Thoracic aorta (tissue), 2 donors: ENCODE results near the gene HIC1. TPM values are rescaled to one million over a fixed set of nuclear protein-coding genes. Genes with fewer than 3 reads are reported as not detected.

Experiments
- ATAC-seq: fragments of 150-250 bp; one replicate; pipeline ENCODE4 v1.8.0; 2017; ENCODE audit warnings: low read depth; ENCODE audit not compliant: insufficient number of reproducible peaks, low FRiP score
- DNase-seq: peaks from one replicate; pipeline ENCODE4 v3.0.0-alpha.2; 2020; ENCODE audit warnings: low spot score
- H3K27ac ChIP-seq, 2 donors: fragments of 200-600 bp; sonication (generic); 1 replicate in 1 of 2; 2 replicates in 1 of 2; pipeline ENCODE4 v1.5.1; 2016; ENCODE audit warnings: mild to moderate bottlenecking in 2 of 2, moderate library complexity in 2 of 2
- H3K27me3 ChIP-seq: fragments of 200-600 bp; sonication (generic); replicated peaks from 2 replicates; pipeline ENCODE4 v1.6.0; 2016; ENCODE audit warnings: mild to moderate bottlenecking; ENCODE audit not compliant: insufficient read depth
- H3K36me3 ChIP-seq: fragments of 200-600 bp; sonication (generic); one replicate; pipeline ENCODE4 v1.5.1; 2016
- H3K4me1 ChIP-seq, 2 donors: fragments of 200-600 bp; sonication (generic); 1 replicate in 1 of 2; 2 replicates in 1 of 2; pipeline versions ENCODE4 v1.5.1 to v1.6.0; 2016; ENCODE audit warnings: low read depth in 2 of 2, mild to moderate bottlenecking in 1 of 2; ENCODE audit not compliant: control insufficient read depth in 1 of 2
- H3K4me3 ChIP-seq: fragments of 200-600 bp; sonication (generic); 2 replicates; pipeline ENCODE4 v1.5.1; 2016; ENCODE audit warnings: mild to moderate bottlenecking
- H3K9me3 ChIP-seq: fragments of 200-600 bp; sonication (generic); 2 replicates; pipeline ENCODE4 v1.5.1; 2016
- total RNA-seq, 2 donors: library from RNA; depleted of rRNA; stranded (reverse); fragments of >200 nt; gene quantifications; one replicate each; pipeline versions ENCODE4 v1.1.0 to v1.2.3, GENCODE V29; 2016
- TF ChIP-seq, protein P1 (sequence below): fragments of 200-600 bp; sonication (generic); IDR thresholded peaks from one replicate; pipeline ENCODE4 v1.5.1; 2019; ENCODE audit warnings: antibody characterized with exemption

Gene HIC1
- total RNA-seq, 2 donors from 2014 or later, result 38.3 to 53.9 TPM

DNA sequence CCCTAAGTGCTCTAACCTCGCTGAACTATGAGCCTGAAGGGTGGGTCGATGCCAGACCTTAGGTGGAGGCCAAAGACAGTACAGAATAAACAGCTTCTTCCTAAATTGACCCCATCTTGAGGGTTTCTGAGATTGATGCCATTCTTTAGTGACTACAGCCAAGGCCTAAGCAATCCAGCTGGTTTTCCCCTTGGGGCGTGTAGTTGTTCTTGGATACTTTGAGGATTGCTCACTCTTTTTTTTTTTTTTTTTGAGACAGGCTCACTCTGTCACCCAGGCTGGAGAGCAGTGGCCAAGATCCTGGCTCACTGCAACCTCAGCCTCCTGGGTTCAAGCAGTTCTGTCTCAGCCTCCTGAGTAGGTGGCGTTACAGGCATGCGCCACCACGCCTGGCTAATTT lies 11.1 kb upstream of the HIC1 start:
- Histone ChIP-seq H3K9me3 (no peaks in the 10 kb centered on the region), H3K36me3 (no peaks in the 10 kb centered on the region), H3K27me3 (no peaks in the 10 kb centered on the region), H3K4me3 (no peak overlapping the region), H3K4me1 (peaks cover 12 to 32% of the 10 kb centered on the region in 2 donors), H3K27ac (no peak overlapping the region)
- ATAC-seq (peak; percentile 9), DNase-seq (no peak)
- TF ChIP-seq, protein P1, sequence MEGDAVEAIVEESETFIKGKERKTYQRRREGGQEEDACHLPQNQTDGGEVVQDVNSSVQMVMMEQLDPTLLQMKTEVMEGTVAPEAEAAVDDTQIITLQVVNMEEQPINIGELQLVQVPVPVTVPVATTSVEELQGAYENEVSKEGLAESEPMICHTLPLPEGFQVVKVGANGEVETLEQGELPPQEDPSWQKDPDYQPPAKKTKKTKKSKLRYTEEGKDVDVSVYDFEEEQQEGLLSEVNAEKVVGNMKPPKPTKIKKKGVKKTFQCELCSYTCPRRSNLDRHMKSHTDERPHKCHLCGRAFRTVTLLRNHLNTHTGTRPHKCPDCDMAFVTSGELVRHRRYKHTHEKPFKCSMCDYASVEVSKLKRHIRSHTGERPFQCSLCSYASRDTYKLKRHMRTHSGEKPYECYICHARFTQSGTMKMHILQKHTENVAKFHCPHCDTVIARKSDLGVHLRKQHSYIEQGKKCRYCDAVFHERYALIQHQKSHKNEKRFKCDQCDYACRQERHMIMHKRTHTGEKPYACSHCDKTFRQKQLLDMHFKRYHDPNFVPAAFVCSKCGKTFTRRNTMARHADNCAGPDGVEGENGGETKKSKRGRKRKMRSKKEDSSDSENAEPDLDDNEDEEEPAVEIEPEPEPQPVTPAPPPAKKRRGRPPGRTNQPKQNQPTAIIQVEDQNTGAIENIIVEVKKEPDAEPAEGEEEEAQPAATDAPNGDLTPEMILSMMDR, result no peak

DNA sequence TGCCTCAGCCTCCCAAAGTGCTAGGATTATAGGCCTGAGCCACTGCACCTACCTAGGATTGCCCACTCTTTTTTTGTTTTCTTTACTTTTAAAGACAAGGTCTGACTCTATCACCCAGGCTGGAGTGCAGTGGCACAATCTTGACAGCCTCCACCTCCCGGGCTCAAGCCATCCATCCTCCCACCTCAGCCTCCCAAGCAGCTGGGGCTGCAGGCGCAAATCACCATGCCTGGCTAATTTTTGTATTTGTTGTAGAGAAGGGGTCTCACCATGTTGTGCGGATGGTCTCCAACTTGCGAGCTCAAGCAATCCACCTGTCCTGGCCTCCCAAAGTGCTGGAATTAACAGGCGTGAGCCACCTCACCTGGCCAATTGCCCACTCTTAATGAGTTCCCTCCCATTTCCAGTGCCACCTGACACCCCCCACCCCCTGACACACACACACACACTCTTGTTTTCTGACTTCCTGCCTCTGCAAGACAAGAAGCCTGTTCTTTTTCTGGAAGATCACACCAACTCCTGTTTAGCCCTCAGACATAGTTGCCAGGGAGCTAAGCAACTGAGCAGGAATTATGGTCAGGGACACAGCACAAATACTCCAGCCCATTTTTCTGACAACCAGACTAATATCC lies 10.5 kb upstream of the HIC1 start:
- TF ChIP-seq, protein P1, result no peak
- no peak overlapping the region for H3K4me3 ChIP-seq
- H3K27me3 ChIP-seq, result no peaks in the 10 kb centered on the region
- H3K4me1 ChIP-seq, result peaks cover 17 to 38% of the 10 kb centered on the region in 2 donors
- no peak overlapping the region for H3K27ac ChIP-seq
- H3K9me3 ChIP-seq, result no peaks in the 10 kb centered on the region
- no peak for DNase-seq
- no peak for ATAC-seq
- H3K36me3 ChIP-seq, result no peaks in the 10 kb centered on the region

DNA sequence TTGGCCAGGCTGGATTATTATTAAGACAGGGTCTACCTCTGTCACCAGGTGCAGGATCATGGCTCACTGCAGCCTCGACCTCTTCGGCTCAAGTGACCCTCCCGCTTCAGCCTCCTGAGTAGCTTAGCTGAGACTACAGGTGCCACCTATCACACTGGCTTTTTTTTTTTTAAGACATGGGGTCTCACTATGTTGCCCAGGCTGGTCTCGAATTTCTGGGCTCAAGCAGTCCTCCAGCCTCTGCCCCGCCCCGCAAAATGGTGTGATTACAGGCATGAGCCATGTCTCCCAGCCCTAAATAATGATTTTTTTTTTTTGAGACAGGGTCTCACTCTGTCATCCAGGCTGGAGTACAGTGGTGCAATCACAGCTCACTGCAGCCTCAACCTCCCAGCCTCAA lies 7.3 kb upstream of the HIC1 start:
- ATAC-seq (no peak), DNase-seq (no peak)
- Histone ChIP-seq H3K27me3 (no peaks in the 10 kb centered on the region), H3K4me1 (peaks cover 26 to 46% of the 10 kb centered on the region in 2 donors), H3K36me3 (no peaks in the 10 kb centered on the region), H3K4me3 (no peak overlapping the region), H3K9me3 (no peaks in the 10 kb centered on the region), H3K27ac (no peak overlapping the region)
- TF ChIP-seq, protein P1, result no peak

DNA sequence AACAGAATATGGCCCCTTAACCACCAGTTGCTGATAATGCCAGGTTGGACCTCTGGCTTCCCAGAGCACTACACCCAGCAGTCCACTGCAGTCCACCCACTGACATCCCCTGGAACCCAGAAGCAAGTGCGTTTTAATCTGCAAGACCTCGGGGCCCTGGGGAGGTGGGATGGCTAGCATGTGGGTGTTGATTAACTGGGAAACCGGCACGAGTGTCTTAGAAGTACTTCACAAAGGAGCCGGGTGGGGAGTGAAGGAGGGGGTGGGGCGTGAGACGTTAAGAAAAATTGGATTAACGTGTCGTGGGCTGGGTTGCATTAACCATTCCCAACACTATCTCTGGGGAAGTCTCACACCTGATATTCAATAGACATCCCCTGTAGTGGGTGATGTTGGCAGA lies 6.1 kb upstream of the HIC1 start:
- peaks cover 24 to 41% of the 10 kb centered on the region in 2 donors for H3K4me1 ChIP-seq
- H3K4me3 ChIP-seq, result peak overlapping the region; percentile 93
- DNase-seq (no peak), ATAC-seq (no peak)
- no peak overlapping the region for H3K27ac ChIP-seq
- TF ChIP-seq, protein P1, result no peak
- no peaks in the 10 kb centered on the region for H3K9me3 ChIP-seq
- H3K36me3 ChIP-seq, result no peaks in the 10 kb centered on the region
- no peaks in the 10 kb centered on the region for H3K27me3 ChIP-seq

DNA sequence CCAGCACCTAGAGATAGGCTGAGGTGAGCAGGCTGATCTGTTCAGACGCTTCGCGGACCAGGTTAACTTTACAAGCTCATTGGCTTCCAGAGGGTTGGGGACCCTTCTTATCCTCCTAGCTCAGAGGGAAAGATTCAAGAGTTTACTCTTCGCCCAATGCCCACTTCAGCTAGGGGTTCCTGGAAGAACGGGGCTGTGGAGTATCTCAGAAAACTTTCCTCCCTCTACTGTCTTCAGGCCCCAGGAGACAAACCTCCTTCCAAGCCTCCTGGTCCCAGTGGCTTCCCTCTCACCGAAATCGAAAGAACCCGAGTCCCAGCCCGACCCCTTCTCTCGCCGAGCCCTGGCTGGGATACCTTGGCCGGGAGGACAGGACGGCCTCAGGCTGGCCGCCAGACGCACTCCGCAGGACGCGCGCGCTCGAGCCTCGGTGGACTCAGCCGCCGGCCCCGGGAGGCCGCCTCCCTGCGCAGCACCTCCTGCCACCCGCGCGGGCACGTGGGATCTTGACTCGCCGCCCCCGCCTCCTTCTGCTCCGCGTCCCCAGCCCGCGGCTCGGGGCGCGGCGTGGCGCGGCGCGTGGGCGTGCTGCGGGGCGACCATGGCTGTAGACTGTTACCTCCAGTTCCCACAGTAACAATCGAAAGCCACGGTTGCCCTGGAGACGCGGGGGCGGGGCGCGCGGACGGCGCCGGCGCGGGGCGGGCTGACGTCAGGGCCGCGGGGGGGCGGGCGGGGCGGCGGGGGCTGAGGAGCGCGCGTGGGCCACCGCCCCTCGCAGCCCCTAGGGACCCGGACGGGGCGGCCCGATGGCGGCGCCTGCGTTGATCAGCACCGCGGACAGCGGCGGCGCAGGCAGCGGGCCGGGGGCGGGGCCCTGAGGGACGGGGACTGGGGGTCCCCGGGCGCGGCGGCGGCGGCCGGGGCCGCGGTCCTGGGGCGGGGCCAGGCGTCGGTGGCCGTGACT lies 5.3 kb upstream of the HIC1 start:
- no peaks in the 10 kb centered on the region for H3K36me3 ChIP-seq
- H3K9me3 ChIP-seq, result no peaks in the 10 kb centered on the region
- H3K27ac ChIP-seq, result peak overlapping the region in 1 of 2 donors; percentile 22
- H3K4me1 ChIP-seq, result peaks cover 27 to 42% of the 10 kb centered on the region in 2 donors
- no peaks in the 10 kb centered on the region for H3K27me3 ChIP-seq
- TF ChIP-seq, protein P1, result no peak
- peak; percentile 68 for ATAC-seq
- no peak for DNase-seq
- peak overlapping the region; percentile 93 for H3K4me3 ChIP-seq
